ENCODE measurements around the gene SERPINB2. TPM values are rescaled to one million over a fixed set of nuclear protein-coding genes. Genes with fewer than 3 reads are reported as not detected.
A peak's percentile ranks its signal among the peaks of the same experiment; 100 is the strongest.

Gene SERPINB2
- total RNA-seq, 6 experiments from 2014 or later, result 30.9 to 91.5 (median 36.1) TPM

GRCh38 chr18:63850636-63851035, 36.9 kb upstream of the SERPINB2 start:
- Mint-ChIP-seq H3K9me3 (no peaks in the 10 kb centered on the region), H3K36me3 (ENCODE audit: low read depth) (no peaks in the 10 kb centered on the region; the same call in 1 of the 2 replicates), H3K27me3 (ENCODE audit: insufficient read depth) (no peaks in the 10 kb centered on the region), H3K4me3 (no peak overlapping the region), H3K4me1 (ENCODE audit: low read depth) (peaks cover 40% of the 10 kb centered on the region), H3K27ac (no peak overlapping the region)
- no peak for TF ChIP-seq CTCF (IDR thresholded peaks at IDR 0.05)
- DNase-seq, result no peak

- H3K4me3 Mint-ChIP-seq, result no peak overlapping the region
- H3K4me1 Mint-ChIP-seq (ENCODE audit: low read depth), result no peaks in the 10 kb centered on the region; the same call in 1 of the 2 replicates
- H3K27ac Mint-ChIP-seq, result no peak overlapping the region
- no peak for TF ChIP-seq CTCF (IDR thresholded peaks at IDR 0.05)
- DNase-seq, result no peak
- H3K27me3 Mint-ChIP-seq (ENCODE audit: insufficient read depth), result no peaks in the 10 kb centered on the region
- H3K9me3 Mint-ChIP-seq, result no peaks in the 10 kb centered on the region
- H3K36me3 Mint-ChIP-seq (ENCODE audit: low read depth), result no peaks in the 10 kb centered on the region; the same call in 1 of the 2 replicates
Measured at GRCh38 chr18:63858456-63858855, 29.0 kb upstream of the SERPINB2 start.

- Mint-ChIP-seq H3K27me3 (ENCODE audit: insufficient read depth) (no peaks in the 10 kb centered on the region), H3K4me1 (ENCODE audit: low read depth) (no peaks in the 10 kb centered on the region; the same call in 1 of the 2 replicates), H3K9me3 (no peaks in the 10 kb centered on the region), H3K36me3 (ENCODE audit: low read depth) (no peaks in the 10 kb centered on the region; the same call in 1 of the 2 replicates), H3K27ac (no peak overlapping the region), H3K4me3 (no peak overlapping the region)
- DNase-seq, result no peak
- TF ChIP-seq CTCF (IDR thresholded peaks at IDR 0.05), result no peak
Measured at GRCh38 chr18:63859781-63860475, 27.6 kb upstream of the SERPINB2 start.

GRCh38 chr18:63860531-63860930, 27.0 kb upstream of the SERPINB2 start:
- Mint-ChIP-seq H3K4me1 (ENCODE audit: low read depth) (no peaks in the 10 kb centered on the region; the same call in 1 of the 2 replicates), H3K9me3 (no peaks in the 10 kb centered on the region), H3K4me3 (no peak overlapping the region), H3K27me3 (ENCODE audit: insufficient read depth) (no peaks in the 10 kb centered on the region), H3K36me3 (ENCODE audit: low read depth) (no peaks in the 10 kb centered on the region), H3K27ac (no peak overlapping the region)
- DNase-seq, result no peak
- TF ChIP-seq CTCF (IDR thresholded peaks at IDR 0.05), result no peak

GRCh38 chr18:63867368-63868125, 20.0 kb upstream of the SERPINB2 start:
- peak overlapping the region; percentile 97 for H3K27ac Mint-ChIP-seq

More at GRCh38 chr18:63867368-63868125, 20.0 kb upstream of the SERPINB2 start:
- Mint-ChIP-seq H3K4me1 (ENCODE audit: low read depth) (peaks cover 58% of the 10 kb centered on the region), H3K4me3 (peak overlapping the region; percentile 52), H3K27me3 (ENCODE audit: insufficient read depth) (no peaks in the 10 kb centered on the region; the same call in 1 of the 2 replicates), H3K9me3 (no peaks in the 10 kb centered on the region), H3K36me3 (ENCODE audit: low read depth) (peaks cover 14% of the 10 kb centered on the region)
- no peak for TF ChIP-seq CTCF (IDR thresholded peaks at IDR 0.05)
- DNase-seq, result no peak
